ENCODE results near the gene CCDC137. TPM values are rescaled to one million over a fixed set of nuclear protein-coding genes. Genes with fewer than 3 reads are reported as not detected.

The CCDC137 gene
- total and polyA plus RNA-seq, 2 of the 13 experiments (the other 11 are each of a cell fraction or from before 2014, with no cell fraction given): 14.6 to 39.1 TPM

- TF ChIP-seq SNRNP70 (IDR thresholded peaks at IDR 0.05; ENCODE audit: low read depth, low read length): no peak
- TF ChIP-seq ZFP36L2 (CRISPR knock-in tag; IDR thresholded peaks at IDR 0.05): peak; percentile 72; the same call in 1 of the 2 replicates
- peak; percentile 87; the same call in 1 of the 2 replicates for TF ChIP-seq ZFP1 (CRISPR knock-in tag; IDR thresholded peaks at IDR 0.05)
- TF ChIP-seq MAX (IDR thresholded peaks at IDR 0.05): peak; percentile 86
- TF ChIP-seq POGK (CRISPR knock-in tag; conservative IDR thresholded peaks at IDR 0.05): peak; percentile 77; the same call in 1 of the 2 replicates
- peak; percentile 62; the same call in 1 of the 2 replicates for TF ChIP-seq ZNF225 (CRISPR knock-in tag; IDR thresholded peaks at IDR 0.05)
- peak; percentile 98 for TF ChIP-seq ZFY (CRISPR knock-in tag; IDR thresholded peaks at IDR 0.05)
- peak; percentile 79 for TF ChIP-seq CCAR2 (optimal IDR thresholded peaks at IDR 0.05; ENCODE audit: low read depth, low read length)
- TF ChIP-seq, protein P1, sequence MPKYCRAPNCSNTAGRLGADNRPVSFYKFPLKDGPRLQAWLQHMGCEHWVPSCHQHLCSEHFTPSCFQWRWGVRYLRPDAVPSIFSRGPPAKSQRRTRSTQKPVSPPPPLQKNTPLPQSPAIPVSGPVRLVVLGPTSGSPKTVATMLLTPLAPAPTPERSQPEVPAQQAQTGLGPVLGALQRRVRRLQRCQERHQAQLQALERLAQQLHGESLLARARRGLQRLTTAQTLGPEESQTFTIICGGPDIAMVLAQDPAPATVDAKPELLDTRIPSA (CRISPR knock-in tag; IDR thresholded peaks at IDR 0.05; ENCODE audit: borderline replicate concordance): no peak; the same call in 1 of the 2 replicates
- TF ChIP-seq ZFP37 (CRISPR knock-in tag; IDR thresholded peaks at IDR 0.05; ENCODE audit: borderline replicate concordance): peak; percentile 43; the same call in 1 of the 2 replicates
- peak; percentile 60; the same call in 1 of the 2 replicates for TF ChIP-seq NKX3-1 (CRISPR knock-in tag; IDR thresholded peaks at IDR 0.05)
- peak; percentile 91 for TF ChIP-seq MEIS2 (CRISPR knock-in tag; IDR thresholded peaks at IDR 0.05)
- no peak for TF ChIP-seq PREB (CRISPR knock-in tag; IDR thresholded peaks at IDR 0.05)
- no peak for TF ChIP-seq ZNF839 (CRISPR knock-in tag; IDR thresholded peaks at IDR 0.05; ENCODE audit: borderline replicate concordance)
- TF ChIP-seq HOXA9 (CRISPR knock-in tag; IDR thresholded peaks at IDR 0.05; ENCODE audit: borderline replicate concordance): peak; percentile 79; the same call in 1 of the 2 replicates
- TF ChIP-seq ZFYVE20 (CRISPR knock-in tag; IDR thresholded peaks at IDR 0.05; ENCODE audit: borderline replicate concordance, low read depth): no peak
- TF ChIP-seq, protein P2, sequence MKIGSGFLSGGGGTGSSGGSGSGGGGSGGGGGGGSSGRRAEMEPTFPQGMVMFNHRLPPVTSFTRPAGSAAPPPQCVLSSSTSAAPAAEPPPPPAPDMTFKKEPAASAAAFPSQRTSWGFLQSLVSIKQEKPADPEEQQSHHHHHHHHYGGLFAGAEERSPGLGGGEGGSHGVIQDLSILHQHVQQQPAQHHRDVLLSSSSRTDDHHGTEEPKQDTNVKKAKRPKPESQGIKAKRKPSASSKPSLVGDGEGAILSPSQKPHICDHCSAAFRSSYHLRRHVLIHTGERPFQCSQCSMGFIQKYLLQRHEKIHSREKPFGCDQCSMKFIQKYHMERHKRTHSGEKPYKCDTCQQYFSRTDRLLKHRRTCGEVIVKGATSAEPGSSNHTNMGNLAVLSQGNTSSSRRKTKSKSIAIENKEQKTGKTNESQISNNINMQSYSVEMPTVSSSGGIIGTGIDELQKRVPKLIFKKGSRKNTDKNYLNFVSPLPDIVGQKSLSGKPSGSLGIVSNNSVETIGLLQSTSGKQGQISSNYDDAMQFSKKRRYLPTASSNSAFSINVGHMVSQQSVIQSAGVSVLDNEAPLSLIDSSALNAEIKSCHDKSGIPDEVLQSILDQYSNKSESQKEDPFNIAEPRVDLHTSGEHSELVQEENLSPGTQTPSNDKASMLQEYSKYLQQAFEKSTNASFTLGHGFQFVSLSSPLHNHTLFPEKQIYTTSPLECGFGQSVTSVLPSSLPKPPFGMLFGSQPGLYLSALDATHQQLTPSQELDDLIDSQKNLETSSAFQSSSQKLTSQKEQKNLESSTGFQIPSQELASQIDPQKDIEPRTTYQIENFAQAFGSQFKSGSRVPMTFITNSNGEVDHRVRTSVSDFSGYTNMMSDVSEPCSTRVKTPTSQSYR (CRISPR knock-in tag; IDR thresholded peaks at IDR 0.05; ENCODE audit: borderline replicate concordance): peak; percentile 83
- TF ChIP-seq NFE2L2 (IDR thresholded peaks at IDR 0.05; ENCODE audit: low read length): 0 out of 2 replicates have a peak, but pooled peaks have one; percentile 3
- no peak for TF ChIP-seq ARNTL (CRISPR knock-in tag; IDR thresholded peaks at IDR 0.05)
- TF ChIP-seq TBL1XR1 (IDR thresholded peaks at IDR 0.05; ENCODE audit: borderline replicate concordance, low read length, partially characterized antibody): peak; percentile 57
- no peak for TF ChIP-seq ZNF543 (CRISPR knock-in tag; IDR thresholded peaks at IDR 0.05)
Observed at GRCh38 chr17:81636505-81637288, 29.8 kb upstream of the CCDC137 start, which contains the start of the genes NPLOC4 and TSPAN10 (continued).
